ENCODE data around the gene DPP3.
"Not testable (repeated sequence)": the region's sequence is repeated elsewhere in the genome, so short reads cannot be mapped to it uniquely, and the experiment has no call there.

DPP3 gene

DNA sequence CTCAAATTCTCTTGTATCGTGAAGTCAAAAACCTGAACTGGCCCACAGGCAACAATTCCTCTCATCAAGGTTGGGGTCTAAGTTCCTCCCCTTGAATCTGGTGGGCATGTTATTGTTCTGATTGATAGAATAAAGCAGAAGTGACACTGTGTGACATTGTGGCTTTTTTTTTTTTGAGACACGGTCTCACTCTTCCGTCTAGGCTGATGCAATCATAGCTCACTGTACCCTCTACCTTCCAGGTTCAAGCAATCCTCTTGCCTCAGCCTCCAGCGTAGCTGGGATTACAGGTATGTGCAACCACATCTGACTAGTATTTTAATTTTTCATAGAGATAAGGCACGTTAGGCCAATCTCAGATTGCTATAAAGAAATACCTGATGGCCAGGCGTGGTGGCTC is 22.4 kb upstream of the DPP3 start:
- TF ChIP-seq, protein P1, sequence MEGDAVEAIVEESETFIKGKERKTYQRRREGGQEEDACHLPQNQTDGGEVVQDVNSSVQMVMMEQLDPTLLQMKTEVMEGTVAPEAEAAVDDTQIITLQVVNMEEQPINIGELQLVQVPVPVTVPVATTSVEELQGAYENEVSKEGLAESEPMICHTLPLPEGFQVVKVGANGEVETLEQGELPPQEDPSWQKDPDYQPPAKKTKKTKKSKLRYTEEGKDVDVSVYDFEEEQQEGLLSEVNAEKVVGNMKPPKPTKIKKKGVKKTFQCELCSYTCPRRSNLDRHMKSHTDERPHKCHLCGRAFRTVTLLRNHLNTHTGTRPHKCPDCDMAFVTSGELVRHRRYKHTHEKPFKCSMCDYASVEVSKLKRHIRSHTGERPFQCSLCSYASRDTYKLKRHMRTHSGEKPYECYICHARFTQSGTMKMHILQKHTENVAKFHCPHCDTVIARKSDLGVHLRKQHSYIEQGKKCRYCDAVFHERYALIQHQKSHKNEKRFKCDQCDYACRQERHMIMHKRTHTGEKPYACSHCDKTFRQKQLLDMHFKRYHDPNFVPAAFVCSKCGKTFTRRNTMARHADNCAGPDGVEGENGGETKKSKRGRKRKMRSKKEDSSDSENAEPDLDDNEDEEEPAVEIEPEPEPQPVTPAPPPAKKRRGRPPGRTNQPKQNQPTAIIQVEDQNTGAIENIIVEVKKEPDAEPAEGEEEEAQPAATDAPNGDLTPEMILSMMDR (IDR thresholded peaks at IDR 0.05; ENCODE audit: low read depth, low read length) = no peak
- H3K4me3 ChIP-seq (replicated peaks in 1 of 2; ENCODE audit: low read depth in 2 of 2, low read length in 2 of 2) = no peak overlapping the region
- no peak for DNase-seq (ENCODE audit: low read depth in 2 of 2)

DNA sequence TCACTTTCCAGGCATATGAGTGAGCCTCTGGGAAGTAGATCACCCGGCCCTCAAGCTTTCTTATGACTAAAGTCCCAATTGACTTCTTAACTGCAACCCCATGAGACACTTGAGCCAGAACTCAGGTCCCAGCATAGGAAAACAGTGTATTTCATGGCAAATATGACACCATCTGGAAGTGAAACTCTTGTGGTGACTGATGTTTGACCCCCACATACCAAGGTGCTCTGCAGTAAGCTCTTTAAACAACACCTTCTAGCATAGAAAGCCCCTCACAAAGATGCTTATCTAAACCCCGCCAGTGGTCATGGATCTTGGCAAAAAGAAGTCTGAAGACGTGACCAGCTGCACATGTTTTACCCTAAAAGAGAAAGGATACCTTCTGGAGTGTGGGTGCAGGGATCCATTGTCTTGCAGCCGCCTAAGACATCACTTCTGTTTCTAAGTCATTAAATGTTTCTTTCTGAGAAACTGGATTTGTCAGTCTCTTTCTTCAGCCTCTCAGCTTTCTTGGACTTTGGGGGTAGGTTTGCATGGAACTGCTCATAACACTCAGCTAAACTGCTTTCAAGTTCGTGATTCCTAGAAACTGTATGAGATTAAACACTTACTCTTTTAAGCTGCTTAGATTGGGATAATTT is 21.0 kb upstream of the DPP3 start:
- TF ChIP-seq, protein P1 (IDR thresholded peaks at IDR 0.05; ENCODE audit: low read depth, low read length) = no peak
- no peak for DNase-seq (ENCODE audit: low read depth in 2 of 2)
- no peak overlapping the region for H3K4me3 ChIP-seq (replicated peaks in 1 of 2; ENCODE audit: low read depth in 2 of 2, low read length in 2 of 2)

DNA sequence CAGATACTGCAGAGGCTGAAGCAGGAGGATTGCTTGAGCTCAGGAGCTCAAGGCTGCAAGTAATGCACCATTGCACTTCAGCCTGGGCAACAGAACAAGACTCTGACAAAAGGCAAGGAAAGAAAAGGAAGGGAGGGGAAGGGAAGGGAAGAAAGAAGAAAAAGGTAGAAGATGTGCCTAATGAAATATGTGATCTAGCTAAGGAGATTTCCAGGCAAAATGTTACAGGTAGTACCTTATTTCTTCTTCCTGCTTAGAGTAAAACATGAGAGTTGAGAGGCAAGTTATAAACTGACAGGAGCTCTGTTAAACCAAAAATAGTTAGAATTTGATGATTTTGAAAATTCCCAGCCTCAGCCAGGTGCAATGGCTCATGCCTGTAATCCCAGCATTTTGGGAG is 18.2 kb upstream of the DPP3 start:
- TF ChIP-seq, protein P1 (IDR thresholded peaks at IDR 0.05; ENCODE audit: low read depth, low read length) = no peak
- H3K4me3 ChIP-seq (replicated peaks in 1 of 2; ENCODE audit: low read depth in 2 of 2, low read length in 2 of 2) = no peak overlapping the region
- DNase-seq (ENCODE audit: low read depth in 2 of 2) = no peak

DNA sequence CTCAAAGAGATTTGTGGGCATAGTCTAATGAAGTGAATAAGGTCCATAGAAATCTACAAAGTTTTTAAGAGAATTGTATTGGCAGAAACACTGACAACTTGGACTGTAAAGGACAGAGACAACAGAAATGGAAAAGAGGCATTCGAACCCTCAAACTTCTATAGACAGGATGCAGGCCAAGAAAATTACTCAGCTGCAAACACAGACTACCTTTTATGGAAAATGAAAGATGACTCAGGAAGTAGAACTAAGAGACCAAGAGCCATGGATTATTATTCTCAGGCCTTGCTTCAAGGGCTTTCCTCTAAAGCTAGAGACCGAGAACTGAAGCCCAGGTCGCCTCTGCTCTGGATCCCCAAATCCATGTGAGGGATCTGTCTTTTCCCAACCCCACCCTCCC is 17.3 kb upstream of the DPP3 start:
- TF ChIP-seq, protein P1 (IDR thresholded peaks at IDR 0.05; ENCODE audit: low read depth, low read length) = no peak

DNA sequence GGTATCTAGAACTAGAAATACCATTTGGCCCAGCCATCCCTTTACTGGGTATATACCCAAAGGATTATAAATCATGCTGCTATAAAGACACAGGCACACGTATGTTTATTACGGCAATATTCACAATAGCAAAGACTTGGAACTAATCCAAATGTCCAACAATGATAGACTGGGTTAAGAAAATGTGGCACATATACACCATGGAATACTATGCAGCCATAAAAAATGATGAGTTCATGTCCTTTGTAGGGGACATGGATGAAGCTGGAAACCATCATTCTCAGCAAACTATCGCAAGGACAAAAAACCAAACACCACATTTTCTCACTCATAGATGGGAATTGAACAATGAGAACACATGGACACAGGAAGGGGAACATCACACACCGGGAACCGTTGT is 16.1 kb upstream of the DPP3 start:
- not testable (repeated sequence) for H3K4me3 ChIP-seq (replicated peaks in 1 of 2; ENCODE audit: low read depth in 2 of 2, low read length in 2 of 2); DNase-seq (ENCODE audit: low read depth in 2 of 2)

More for the DNA sequence above, 17.3 kb upstream of the DPP3 start:
- DNase-seq (ENCODE audit: low read depth in 2 of 2) = no peak
- no peak overlapping the region for H3K4me3 ChIP-seq (replicated peaks in 1 of 2; ENCODE audit: low read depth in 2 of 2, low read length in 2 of 2)

DNA sequence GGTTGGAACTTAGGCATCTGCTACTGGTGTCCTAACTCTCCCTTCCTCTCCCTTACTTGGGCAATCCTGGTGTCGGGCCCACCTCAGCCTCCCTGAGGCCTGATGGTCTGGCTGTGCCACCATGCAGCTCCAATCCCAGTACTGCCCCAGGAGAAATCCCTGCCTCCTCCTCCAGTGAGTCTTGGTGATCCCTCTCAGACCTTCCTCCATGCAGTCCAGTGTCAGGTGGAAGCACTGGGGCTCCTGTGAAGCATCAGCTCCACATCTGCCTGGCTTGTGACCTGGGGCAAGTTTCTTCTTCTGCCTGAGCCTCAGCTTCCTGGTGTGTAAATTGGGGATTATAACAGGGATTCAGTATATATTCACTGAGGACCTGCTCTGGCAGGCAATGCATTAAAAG is 15.3 kb upstream of the DPP3 start:
- TF ChIP-seq, protein P1 (IDR thresholded peaks at IDR 0.05; ENCODE audit: low read depth, low read length) = no peak
- no peak for DNase-seq (ENCODE audit: low read depth in 2 of 2)

DNA sequence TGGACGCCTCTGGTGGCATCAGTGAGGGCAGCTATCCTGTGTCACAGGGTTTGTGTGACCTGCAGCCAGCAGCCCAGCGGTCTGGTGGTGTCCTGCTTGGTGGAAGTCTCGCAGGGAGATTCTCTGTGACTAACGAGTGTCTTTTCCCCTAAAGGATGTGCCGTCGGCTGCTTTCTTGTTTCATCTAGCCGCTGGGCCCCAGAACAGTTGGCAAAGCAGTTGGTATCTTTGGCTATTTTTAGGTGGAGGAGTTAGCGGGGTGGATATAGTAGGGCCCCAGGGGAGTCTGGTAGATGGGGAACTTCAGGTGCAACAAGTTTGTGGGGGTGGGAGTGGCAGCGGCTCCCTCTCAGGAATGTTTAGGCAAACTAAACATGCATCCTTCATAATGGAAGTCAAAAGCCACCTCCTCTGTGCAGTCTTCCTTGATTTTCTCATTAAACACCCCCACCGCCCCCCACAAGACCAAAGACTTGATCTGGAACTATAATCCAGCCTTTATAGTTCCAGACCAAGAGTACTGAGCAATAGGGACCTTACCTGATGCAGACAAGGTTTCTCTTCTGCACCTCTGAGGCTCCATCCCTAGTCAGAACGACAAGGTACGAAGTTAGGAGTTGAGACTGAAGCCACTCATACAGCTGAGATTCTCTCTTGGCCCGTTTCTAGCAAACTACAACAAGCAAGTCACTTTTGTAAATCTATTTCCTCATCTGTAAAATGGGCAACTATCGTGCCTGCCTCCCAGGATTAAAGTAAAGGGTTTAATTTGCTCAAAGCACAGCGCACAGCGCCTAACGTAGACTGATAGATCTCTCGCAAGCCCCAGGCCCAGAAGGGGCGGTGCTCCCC is 14.6 kb upstream of the DPP3 start:
- TF ChIP-seq, protein P1 (IDR thresholded peaks at IDR 0.05; ENCODE audit: low read depth, low read length) = no peak
- H3K4me3 ChIP-seq (replicated peaks in 1 of 2; ENCODE audit: low read depth in 2 of 2, low read length in 2 of 2) = peak overlapping the region; percentile 62 to 65
- DNase-seq (ENCODE audit: low read depth in 2 of 2) = no peak

More for the DNA sequence above, 15.3 kb upstream of the DPP3 start:
- H3K4me3 ChIP-seq (replicated peaks in 1 of 2; ENCODE audit: low read depth in 2 of 2, low read length in 2 of 2) = no peak overlapping the region
